ENCODE measurements around the gene ST6GALNAC5. TPM values are rescaled to one million over a fixed set of nuclear protein-coding genes. Genes with fewer than 3 reads are reported as not detected.

The ST6GALNAC5 gene
- total RNA-seq, 1 donor from 2014 or later: 32.9 TPM

DNA sequence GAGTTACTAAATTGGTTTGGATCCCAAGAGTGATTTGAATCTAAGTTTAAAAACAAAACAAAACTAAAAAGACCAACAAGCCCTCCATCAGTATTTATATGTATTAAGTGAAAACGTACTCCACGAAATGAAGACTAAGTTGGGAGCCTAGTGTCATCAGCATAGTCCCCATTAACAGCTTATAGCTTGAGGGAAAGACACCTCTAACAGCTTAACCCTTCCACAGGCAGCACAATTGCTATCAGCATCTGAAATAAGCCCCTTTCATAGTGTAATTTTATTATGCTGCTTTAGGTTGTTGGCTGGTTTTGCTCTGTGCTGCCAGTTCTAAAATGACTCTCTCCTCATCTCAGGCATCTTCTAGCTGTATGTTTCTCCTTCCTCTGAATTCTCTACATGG is 25.8 kb upstream of the ST6GALNAC5 start:
- DNase-seq (ENCODE audit: low spot score in 2 of 2): no peak
- Histone ChIP-seq H3K4me3 (no peak overlapping the region), H3K36me3 (no peaks in the 10 kb centered on the region), H3K4me1 (no peaks in the 10 kb centered on the region), H3K27me3 (no peaks in the 10 kb centered on the region), H3K27ac (no peak overlapping the region), H3K9me3 (no peaks in the 10 kb centered on the region)
- no peak for TF ChIP-seq CTCF (IDR thresholded peaks at IDR 0.05)
- intact Hi-C loops (cut with DNase I): no loop called here

GRCh38 chr1:76843821-76844464 is 23.3 kb upstream of the ST6GALNAC5 start:
- H3K9me3 ChIP-seq: peaks cover 0 to 8% of the 10 kb centered on the region in 2 donors
- no peak overlapping the region for H3K4me3 ChIP-seq
- no peaks in the 10 kb centered on the region for H3K27me3 ChIP-seq
- no peaks in the 10 kb centered on the region for H3K4me1 ChIP-seq
- no peaks in the 10 kb centered on the region for H3K36me3 ChIP-seq
- intact Hi-C loops (cut with DNase I): no loop called here
- H3K27ac ChIP-seq: no peak overlapping the region
- TF ChIP-seq CTCF (IDR thresholded peaks at IDR 0.05): no peak
- DNase-seq (ENCODE audit: low spot score in 2 of 2): no peak

- H3K36me3 ChIP-seq: no peaks in the 10 kb centered on the region
- H3K27me3 ChIP-seq: no peaks in the 10 kb centered on the region
- DNase-seq (ENCODE audit: low spot score in 2 of 2): no peak
- H3K4me1 ChIP-seq: no peaks in the 10 kb centered on the region
- TF ChIP-seq CTCF (IDR thresholded peaks at IDR 0.05): no peak
- intact Hi-C loops (cut with DNase I): no loop called here
- no peak overlapping the region for H3K27ac ChIP-seq
- no peak overlapping the region for H3K4me3 ChIP-seq
- H3K9me3 ChIP-seq: no peaks in the 10 kb centered on the region
Observed at GRCh38 chr1:76854255-76854654, 13.0 kb upstream of the ST6GALNAC5 start.

DNA sequence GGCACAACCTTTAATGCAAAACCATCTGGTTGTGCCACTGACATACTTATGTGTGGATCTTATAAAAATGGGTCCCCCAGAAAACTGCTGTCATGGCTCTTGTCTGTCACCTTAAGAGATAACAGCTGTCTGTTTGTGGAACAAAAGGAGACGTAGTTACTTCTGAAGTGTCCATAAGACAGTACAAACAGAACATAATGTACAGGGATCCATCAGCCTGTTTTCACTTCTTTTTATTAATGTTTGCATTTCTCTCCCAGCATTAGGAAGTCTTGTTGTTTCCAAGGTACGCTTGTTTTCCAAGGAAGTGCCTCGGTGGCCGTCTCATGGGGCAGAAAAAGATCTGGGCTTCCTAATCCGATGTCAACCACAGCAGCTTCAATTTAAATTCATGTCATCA is 11.2 kb upstream of the ST6GALNAC5 start:
- no peak for TF ChIP-seq CTCF (IDR thresholded peaks at IDR 0.05)
- intact Hi-C loops (cut with DNase I): no loop called here
- no peak for DNase-seq (ENCODE audit: low spot score in 2 of 2)
- Histone ChIP-seq H3K9me3 (no peaks in the 10 kb centered on the region), H3K27me3 (no peaks in the 10 kb centered on the region), H3K36me3 (no peaks in the 10 kb centered on the region), H3K4me3 (no peak overlapping the region), H3K4me1 (no peaks in the 10 kb centered on the region), H3K27ac (no peak overlapping the region)

DNA sequence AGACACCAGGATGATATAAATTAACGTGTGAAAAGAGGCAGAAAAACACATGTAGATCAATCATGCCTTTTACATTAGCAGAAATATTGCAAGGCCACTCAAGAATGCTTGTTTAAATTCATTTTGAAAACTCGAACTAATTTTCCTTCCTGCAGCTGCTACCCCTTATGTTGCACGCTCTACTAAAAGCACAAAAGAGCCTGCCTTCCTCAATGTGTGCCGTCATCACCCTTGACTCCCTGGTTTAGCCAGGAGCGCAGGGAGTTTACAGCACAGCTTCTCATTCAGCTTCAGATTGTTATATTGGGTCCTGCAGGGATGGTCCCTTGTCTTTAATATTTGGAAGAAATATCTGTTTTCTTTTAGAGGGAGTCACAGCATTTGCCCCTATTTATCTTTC is 10.1 kb upstream of the ST6GALNAC5 start:
- intact Hi-C loops (cut with DNase I): no loop called here
- Histone ChIP-seq H3K27ac (no peak overlapping the region), H3K27me3 (no peaks in the 10 kb centered on the region), H3K4me3 (no peak overlapping the region), H3K9me3 (no peaks in the 10 kb centered on the region), H3K36me3 (no peaks in the 10 kb centered on the region), H3K4me1 (no peaks in the 10 kb centered on the region)
- TF ChIP-seq CTCF (IDR thresholded peaks at IDR 0.05): no peak
- no peak for DNase-seq (ENCODE audit: low spot score in 2 of 2)

DNA sequence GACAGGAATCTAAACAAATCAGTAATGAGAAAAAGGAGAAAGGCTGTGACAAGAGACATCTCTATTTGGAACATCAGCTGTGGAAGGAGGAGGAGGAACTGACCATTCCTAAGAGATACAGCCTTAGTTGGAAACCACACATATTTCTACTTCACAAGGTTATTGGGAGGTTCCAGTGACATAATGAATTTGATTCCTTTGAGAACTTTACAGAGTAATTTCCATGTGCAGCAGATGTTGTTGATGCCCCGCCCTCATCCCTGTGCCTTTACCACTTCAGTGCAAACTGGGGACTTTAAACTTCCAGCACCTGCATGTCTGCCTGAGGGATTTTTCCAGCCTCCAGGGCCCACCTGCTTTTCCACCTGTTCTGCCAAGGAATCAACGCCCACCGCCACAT is 9.3 kb upstream of the ST6GALNAC5 start:
- H3K27me3 ChIP-seq: no peaks in the 10 kb centered on the region
- H3K27ac ChIP-seq: no peak overlapping the region
- no peak overlapping the region for H3K4me3 ChIP-seq
- no peaks in the 10 kb centered on the region for H3K9me3 ChIP-seq
- intact Hi-C loops (cut with DNase I): no loop called here
- no peak for DNase-seq (ENCODE audit: low spot score in 2 of 2)
- no peaks in the 10 kb centered on the region for H3K36me3 ChIP-seq
- H3K4me1 ChIP-seq: no peaks in the 10 kb centered on the region
- TF ChIP-seq CTCF (IDR thresholded peaks at IDR 0.05): no peak
